ACC112 (cell line): Measurements from ENCODE around the gene ZNF573.

Experiments
- H2AFZ ChIP-seq: fragments of 200-600 bp; sonication (generic); one replicate; pipeline ENCODE4 v1.6.0; 2017; ENCODE audit warnings: antibody characterized with exemption, low read length; ENCODE audit not compliant: unreplicated experiment
- H3K27ac ChIP-seq: fragments of 200-600 bp; sonication (generic); 2 replicates; pipeline ENCODE4 v1.5.1; 2014; ENCODE audit warnings: low read depth, mild to moderate bottlenecking, antibody characterized with exemption, low read length, moderate library complexity
- H3K27me3 ChIP-seq: fragments of 200-600 bp; sonication (generic); 2 replicates; pipeline ENCODE4 v1.6.1; 2014; ENCODE audit warnings: mild to moderate bottlenecking, antibody characterized with exemption, low read length, moderate library complexity, mixed read lengths; ENCODE audit not compliant: insufficient read depth
- H3K36me3 ChIP-seq: fragments of 200-600 bp; sonication (generic); 2 replicates; pipeline ENCODE4 v1.6.1; 2016; ENCODE audit warnings: mild to moderate bottlenecking, antibody characterized with exemption, low read length, moderate library complexity, mixed read lengths; ENCODE audit not compliant: insufficient read depth
- H3K4me1 ChIP-seq: fragments of 200-600 bp; sonication (generic); one replicate; pipeline ENCODE4 v1.6.1; 2016; ENCODE audit warnings: low read length, mixed read lengths; ENCODE audit not compliant: insufficient read depth, unreplicated experiment, control insufficient read depth
- H3K4me3 ChIP-seq: fragments of 200-600 bp; sonication (generic); 2 replicates; pipeline ENCODE4 v1.5.1; 2014; ENCODE audit warnings: mild to moderate bottlenecking, low read depth, low read length
- H3K79me2 ChIP-seq: fragments of 200-600 bp; sonication (generic); one replicate; pipeline ENCODE4 v1.6.0; 2016; ENCODE audit warnings: low read length; ENCODE audit not compliant: control insufficient read depth, unreplicated experiment, insufficient read depth

ZNF573 gene

GRCh38 chr19:37695144-37695899, 84.1 kb downstream of the ZNF573 start:
- Histone ChIP-seq H3K36me3 (peaks cover 29% of the 10 kb centered on the region), H3K27ac (no peak overlapping the region), H3K27me3 (no peaks in the 10 kb centered on the region), H3K4me3 (no peak overlapping the region), H2AFZ (no peak overlapping the region), H3K79me2 (no peaks in the 10 kb centered on the region), H3K4me1 (no peaks in the 10 kb centered on the region)

DNA sequence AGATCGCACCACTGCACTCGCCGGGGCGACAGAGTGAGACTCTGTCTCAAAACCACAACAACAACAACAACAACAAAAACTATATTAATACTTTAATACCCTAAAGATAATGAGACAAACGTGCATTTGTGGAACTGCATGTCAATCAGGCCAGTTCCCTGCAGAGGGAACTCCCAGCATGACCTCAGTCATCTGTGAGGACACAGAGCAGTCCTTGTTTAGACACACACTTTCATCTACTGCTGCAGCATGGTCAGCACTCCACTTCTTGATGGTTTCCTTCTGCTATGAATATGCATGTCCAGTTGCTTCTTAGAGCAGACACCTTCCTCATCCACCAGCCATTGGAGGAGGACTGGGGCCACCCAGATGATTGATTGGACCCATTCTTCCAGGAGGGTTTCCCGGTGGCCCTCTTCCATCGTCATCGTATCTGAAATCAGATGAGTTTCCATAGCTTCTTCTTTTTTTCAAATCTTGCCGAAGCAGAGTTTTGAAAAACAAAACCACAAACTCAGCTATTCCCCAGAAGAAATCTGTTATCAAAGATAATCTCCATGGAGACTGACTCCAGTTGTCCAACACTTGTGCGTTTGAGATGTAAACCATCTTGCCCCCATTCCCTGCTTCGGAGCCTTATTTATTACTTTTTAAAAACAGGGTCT, 86.3 kb downstream of the ZNF573 start:
- Histone ChIP-seq H2AFZ (no peak overlapping the region), H3K4me1 (no peaks in the 10 kb centered on the region), H3K4me3 (no peak overlapping the region)

DNA sequence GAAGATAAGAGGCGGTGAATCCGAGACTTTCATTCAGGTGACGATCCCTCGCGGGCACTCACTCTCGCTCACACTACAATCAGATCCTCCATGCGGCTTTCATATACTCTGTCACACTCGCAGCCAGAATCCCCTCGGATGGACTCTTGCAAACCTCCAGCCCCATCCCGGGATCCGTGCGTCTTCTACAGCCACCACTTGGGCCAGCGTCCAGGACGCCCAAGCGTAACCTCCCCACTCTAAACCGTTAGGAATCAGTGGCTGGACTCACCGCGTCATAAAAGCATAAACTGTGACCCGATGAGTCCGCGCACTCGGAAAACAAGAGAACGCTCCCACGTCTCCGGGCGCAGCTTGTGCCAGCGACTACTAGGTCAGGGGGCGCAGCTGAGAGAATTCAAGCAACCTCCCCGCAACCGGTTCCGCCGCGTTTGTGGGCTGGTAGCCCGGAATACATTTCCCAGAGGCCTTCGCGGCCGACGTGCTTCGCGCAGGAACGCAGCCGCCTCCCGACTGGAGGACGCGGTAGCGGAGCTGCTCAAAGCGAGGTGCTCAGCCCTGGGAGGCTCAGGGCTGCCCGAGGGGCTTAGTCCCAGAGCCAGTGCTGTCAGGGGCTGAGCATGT, 87.4 kb downstream of the ZNF573 start:
- Histone ChIP-seq H3K27ac (peak overlapping the region; percentile 71), H3K4me3 (peak overlapping the region; percentile 81), H3K79me2 (no peaks in the 10 kb centered on the region), H2AFZ (peak overlapping the region; percentile 7), H3K36me3 (peaks cover under 1% of the 10 kb centered on the region; the same call in 1 of the 2 replicates), H3K27me3 (no peaks in the 10 kb centered on the region), H3K4me1 (no peaks in the 10 kb centered on the region)

More for the DNA sequence above, 86.3 kb downstream of the ZNF573 start:
- no peak overlapping the region for H3K27ac ChIP-seq
- no peaks in the 10 kb centered on the region for H3K79me2 ChIP-seq
- H3K36me3 ChIP-seq = peaks cover 6% of the 10 kb centered on the region; the same call in 1 of the 2 replicates
- no peaks in the 10 kb centered on the region for H3K27me3 ChIP-seq
